Measurements from ENCODE around the gene LSG1. TPM values are rescaled to one million over a fixed set of nuclear protein-coding genes. Genes with fewer than 3 reads are reported as not detected.

LSG1 gene
- total and polyA plus RNA-seq, 2 of the 13 experiments (the other 11 are each of a cell fraction or from before 2014, with no cell fraction given): 21.4 to 32.1 TPM

DNA sequence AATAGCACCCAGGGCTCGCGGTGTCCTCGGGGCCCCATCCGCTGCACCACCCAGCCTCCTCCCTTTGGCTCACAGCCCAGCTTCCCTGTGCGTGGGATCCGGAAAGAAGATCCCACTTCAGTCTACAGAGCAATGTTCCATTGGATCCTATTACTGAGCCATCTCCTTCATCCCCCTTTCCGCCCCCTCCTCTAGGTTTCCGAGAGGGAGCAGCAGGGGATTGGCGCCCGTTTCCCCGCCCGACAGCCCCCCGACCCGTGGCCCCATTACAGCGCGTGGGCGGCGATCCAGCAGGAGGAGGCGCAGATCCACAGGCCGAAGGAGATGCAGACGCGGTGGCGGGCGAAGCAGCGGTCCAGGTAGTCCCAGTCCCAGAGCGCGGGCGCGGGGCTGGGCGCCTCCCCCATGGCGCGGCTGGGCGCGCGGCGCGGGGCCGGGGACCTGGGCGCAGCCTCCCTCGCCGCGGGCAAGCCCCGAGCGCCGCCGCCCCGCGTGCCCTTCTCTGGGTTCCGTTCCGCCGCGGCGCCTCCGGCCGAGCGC lies 39.1 kb downstream of the LSG1 start:
- no TSS peak for BruUV-seq (replicated peaks)

More for the DNA sequence above, 39.1 kb downstream of the LSG1 start:
- H3K4me3 ChIP-seq (replicated peaks in 1 of 3; ENCODE audit: insufficient read depth in 1 of 3, low read depth in 2 of 3, low read length in 3 of 3): peak overlapping the region; percentile 73 to 87 (median 85)
- DNase-seq (ENCODE audit: low spot score): no peak
- TF ChIP-seq ZNF17 (CRISPR knock-in tag; IDR thresholded peaks at IDR 0.05) (no peak), ZFP36 (IDR thresholded peaks at IDR 0.05; ENCODE audit: borderline replicate concordance, low read depth, low read length, partially characterized antibody) (no peak), MEF2D (CRISPR knock-in tag; IDR thresholded peaks at IDR 0.05) (no peak), ZNF530 (CRISPR knock-in tag; IDR thresholded peaks at IDR 0.05; ENCODE audit: low read depth) (no peak), ZNF768 (CRISPR knock-in tag; IDR thresholded peaks at IDR 0.05) (peak; percentile 93; the same call in 1 of the 2 replicates), NCOA1 (CRISPR knock-in tag; IDR thresholded peaks at IDR 0.05) (no peak), ZNF460 (CRISPR knock-in tag; IDR thresholded peaks at IDR 0.05; ENCODE audit: borderline replicate concordance) (no peak), ZNF24 (IDR thresholded peaks at IDR 0.05) (no peak), ZNF567 (CRISPR knock-in tag; IDR thresholded peaks at IDR 0.05; ENCODE audit: borderline replicate concordance) (peak; percentile 10; the same call in 1 of the 2 replicates), ZBTB3 (CRISPR knock-in tag; IDR thresholded peaks at IDR 0.05; ENCODE audit: borderline replicate concordance, low read depth) (no peak), ZSCAN21 (CRISPR knock-in tag; IDR thresholded peaks at IDR 0.05; ENCODE audit: borderline replicate concordance) (peak; percentile 16; the same call in 1 of the 2 replicates), ZNF263 (CRISPR knock-in tag; IDR thresholded peaks at IDR 0.05) (0 out of 2 replicates have a peak, but pooled peaks have one; percentile 39)
- TF ChIP-seq, protein P1, sequence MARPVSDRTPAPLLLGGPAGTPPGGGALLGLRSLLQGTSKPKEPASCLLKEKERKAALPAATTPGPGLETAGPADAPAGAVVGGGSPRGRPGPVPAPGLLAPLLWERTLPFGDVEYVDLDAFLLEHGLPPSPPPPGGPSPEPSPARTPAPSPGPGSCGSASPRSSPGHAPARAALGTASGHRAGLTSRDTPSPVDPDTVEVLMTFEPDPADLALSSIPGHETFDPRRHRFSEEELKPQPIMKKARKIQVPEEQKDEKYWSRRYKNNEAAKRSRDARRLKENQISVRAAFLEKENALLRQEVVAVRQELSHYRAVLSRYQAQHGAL (CRISPR knock-in tag; IDR thresholded peaks at IDR 0.05; ENCODE audit: not compliant biosample characterization): no peak
- TF ChIP-seq, protein P2, sequence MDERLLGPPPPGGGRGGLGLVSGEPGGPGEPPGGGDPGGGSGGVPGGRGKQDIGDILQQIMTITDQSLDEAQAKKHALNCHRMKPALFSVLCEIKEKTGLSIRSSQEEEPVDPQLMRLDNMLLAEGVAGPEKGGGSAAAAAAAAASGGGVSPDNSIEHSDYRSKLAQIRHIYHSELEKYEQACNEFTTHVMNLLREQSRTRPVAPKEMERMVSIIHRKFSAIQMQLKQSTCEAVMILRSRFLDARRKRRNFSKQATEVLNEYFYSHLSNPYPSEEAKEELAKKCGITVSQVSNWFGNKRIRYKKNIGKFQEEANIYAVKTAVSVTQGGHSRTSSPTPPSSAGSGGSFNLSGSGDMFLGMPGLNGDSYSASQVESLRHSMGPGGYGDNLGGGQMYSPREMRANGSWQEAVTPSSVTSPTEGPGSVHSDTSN (CRISPR knock-in tag; IDR thresholded peaks at IDR 0.05): no peak
- H3K36me3 ChIP-seq (replicated peaks in 1 of 2; ENCODE audit: control insufficient read depth in 1 of 2, insufficient read depth in 2 of 2, low read length in 2 of 2): peaks cover 2 to 10% of the 10 kb centered on the region in 2 experiments; a peak in 3 of 5 replicates
- H3K4me1 ChIP-seq (ENCODE audit: insufficient read depth, low read length): peaks cover 7% of the 10 kb centered on the region
- in situ Hi-C loops (cut with HindIII; ENCODE audit: extremely low pct_ligation_motif_present, low pct_unique_long_range_greater_than_20kb) (no loop called here), intact Hi-C loops (cut with micrococcal nuclease; ENCODE audit: unreplicated experiment) (loop anchor here (1.0 kb wide), 1 partner anchor 12 kb away; no protein-coding TSS in a partner anchor)
- ATAC-seq: peak; percentile 71
- no peak for FAIRE-seq
- CTCF ChIA-PET (ENCODE audit: low intra/inter-chr PET ratio, low total read pairs): interaction anchor here (1.4 kb wide), 1 partner anchor 28 kb away, joined by 4 read pairs; no protein-coding TSS in a partner anchor
- peak overlapping the region; percentile 59 for H3K27ac ChIP-seq (ENCODE audit: extremely low read length, insufficient read depth, low read length)
- POLR2A ChIA-PET: interaction anchor here (0.9 to 1.3 kb wide), 2 partner anchors 12 to 909 kb away, joined by 4 to 10 read pairs; no protein-coding TSS in a partner anchor
- H3K9ac ChIP-seq (ENCODE audit: insufficient read depth, low read depth, low read length): peak overlapping the region; percentile 71
- H3K9me3 ChIP-seq (ENCODE audit: low read length): no peaks in the 10 kb centered on the region; the same call in 1 of the 2 replicates
- peak overlapping the region; percentile 78 for H3K4me2 ChIP-seq (ENCODE audit: low read depth, low read length)
- no peaks in the 10 kb centered on the region for H3K79me2 ChIP-seq (ENCODE audit: insufficient read depth, low read length)
- 2% methylated on average over 14 of the region's 56 CpGs for WGBS (ENCODE audit: low lambda C conversion rate)
- no peak overlapping the region for H2AFZ ChIP-seq (ENCODE audit: low read length)
- no peaks in the 10 kb centered on the region for H3K27me3 ChIP-seq (ENCODE audit: control insufficient read depth in 1 of 2, insufficient read depth in 2 of 2, low read length in 2 of 2)
- H4K20me1 ChIP-seq (ENCODE audit: insufficient read depth, low read length): no peaks in the 10 kb centered on the region

Measured in HepG2 (cell line).